ENCODE data around the gene AAR2.
A peak's percentile ranks its signal among the peaks of the same experiment; 100 is the strongest.

Gene AAR2

DNA sequence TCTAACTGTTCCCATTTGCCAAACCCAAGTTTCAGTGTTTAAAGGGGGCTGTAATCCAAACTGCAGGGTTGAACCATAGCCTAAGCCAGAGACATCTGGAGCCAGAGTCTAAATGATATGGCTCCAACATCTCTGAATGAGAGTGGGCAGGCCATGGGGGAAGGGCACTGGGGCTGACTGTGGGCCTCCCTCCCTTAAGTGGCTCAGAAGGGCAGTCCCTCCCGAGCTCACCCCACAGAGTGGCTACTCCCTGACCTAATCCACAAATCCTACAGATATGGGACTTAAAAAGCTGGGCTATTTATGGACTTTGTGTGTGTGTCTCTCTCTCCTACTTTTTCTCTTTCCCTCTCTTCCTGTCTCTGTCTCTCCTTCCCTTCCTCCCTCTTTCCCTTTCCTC is 35.8 kb upstream of the AAR2 start:
- POLR2A ChIA-PET, result no interaction called here

DNA sequence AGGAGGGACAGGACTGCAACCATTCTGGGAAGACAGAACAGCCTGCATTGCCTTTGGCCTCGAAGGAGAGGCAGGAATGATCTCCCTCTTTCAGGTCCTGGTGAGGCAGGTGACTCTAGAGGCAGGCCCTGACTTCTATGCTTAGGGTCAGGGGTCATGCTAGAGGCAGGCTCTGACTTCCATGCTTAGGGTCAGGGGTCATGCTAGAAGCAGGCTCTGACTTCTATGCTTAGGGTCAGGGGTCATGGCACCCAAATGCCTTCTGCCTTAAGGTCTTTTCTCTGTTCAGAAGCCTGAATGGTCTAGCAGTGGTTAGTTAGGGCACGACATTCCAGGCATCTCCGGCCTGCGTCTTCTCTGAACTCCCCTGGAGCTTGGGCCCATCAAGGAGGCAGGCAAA is 35.1 kb upstream of the AAR2 start:
- no peak for DNase-seq (ENCODE audit: low read depth, low spot score)
- no peak overlapping the region for H3K4me3 ChIP-seq (ENCODE audit: low read depth, low read length)
- TF ChIP-seq, protein P1, sequence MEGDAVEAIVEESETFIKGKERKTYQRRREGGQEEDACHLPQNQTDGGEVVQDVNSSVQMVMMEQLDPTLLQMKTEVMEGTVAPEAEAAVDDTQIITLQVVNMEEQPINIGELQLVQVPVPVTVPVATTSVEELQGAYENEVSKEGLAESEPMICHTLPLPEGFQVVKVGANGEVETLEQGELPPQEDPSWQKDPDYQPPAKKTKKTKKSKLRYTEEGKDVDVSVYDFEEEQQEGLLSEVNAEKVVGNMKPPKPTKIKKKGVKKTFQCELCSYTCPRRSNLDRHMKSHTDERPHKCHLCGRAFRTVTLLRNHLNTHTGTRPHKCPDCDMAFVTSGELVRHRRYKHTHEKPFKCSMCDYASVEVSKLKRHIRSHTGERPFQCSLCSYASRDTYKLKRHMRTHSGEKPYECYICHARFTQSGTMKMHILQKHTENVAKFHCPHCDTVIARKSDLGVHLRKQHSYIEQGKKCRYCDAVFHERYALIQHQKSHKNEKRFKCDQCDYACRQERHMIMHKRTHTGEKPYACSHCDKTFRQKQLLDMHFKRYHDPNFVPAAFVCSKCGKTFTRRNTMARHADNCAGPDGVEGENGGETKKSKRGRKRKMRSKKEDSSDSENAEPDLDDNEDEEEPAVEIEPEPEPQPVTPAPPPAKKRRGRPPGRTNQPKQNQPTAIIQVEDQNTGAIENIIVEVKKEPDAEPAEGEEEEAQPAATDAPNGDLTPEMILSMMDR (IDR thresholded peaks at IDR 0.05; ENCODE audit: insufficient read depth, low read length, missing control alignments), result no peak
- POLR2A ChIA-PET, result no interaction called here
- CTCF ChIA-PET, result interaction anchor here (0.7 to 52.9 kb wide), 17 partner anchors 2 to 659 kb away, joined by 3 to 940 read pairs (median 13); partner anchors contain the start of genes EPB41L1, ERGIC3 and SCAND1

More for the DNA sequence above, 35.8 kb upstream of the AAR2 start:
- TF ChIP-seq, protein P1 (IDR thresholded peaks at IDR 0.05; ENCODE audit: insufficient read depth, low read length, missing control alignments), result no peak
- CTCF ChIA-PET, result interaction anchor here (0.6 to 52.9 kb wide), 15 partner anchors 3 to 659 kb away, joined by 3 to 940 read pairs (median 8); partner anchors contain the start of genes EPB41L1, ERGIC3 and SCAND1
- no peak for DNase-seq (ENCODE audit: low read depth, low spot score)
- H3K4me3 ChIP-seq (ENCODE audit: low read depth, low read length), result no peak overlapping the region

DNA sequence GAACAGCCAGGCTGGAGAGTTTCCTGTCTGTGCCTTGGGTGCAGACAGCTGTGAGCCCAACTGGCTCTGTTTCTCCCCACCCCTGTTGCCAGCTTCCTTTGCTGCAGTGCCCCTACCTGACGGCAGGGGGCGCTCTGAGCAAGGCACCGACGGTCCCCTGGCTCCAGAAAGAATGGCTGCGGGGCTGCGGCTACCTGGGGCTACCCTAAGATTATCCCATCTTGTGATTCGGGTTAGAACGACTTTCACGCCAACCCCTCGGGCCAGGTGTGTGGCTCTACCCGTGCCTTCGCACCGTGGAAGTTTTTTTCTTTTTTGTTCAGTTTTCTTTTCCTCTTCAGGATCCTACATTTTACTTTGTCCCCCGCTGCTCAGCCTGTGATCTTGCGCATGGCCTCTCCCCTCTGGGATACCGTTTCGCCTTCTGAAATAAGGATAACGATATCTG is 33.4 kb upstream of the AAR2 start:
- H3K4me3 ChIP-seq (ENCODE audit: low read depth, low read length), result no peak overlapping the region
- CTCF ChIA-PET, result interaction anchor here (0.6 to 52.9 kb wide), 45 partner anchors 0 to 716 kb away, joined by 3 to 940 read pairs (median 4); partner anchors contain the start of genes AAR2, EPB41L1 and SCAND1
- DNase-seq (ENCODE audit: low read depth, low spot score), result no peak
- TF ChIP-seq, protein P1 (IDR thresholded peaks at IDR 0.05; ENCODE audit: insufficient read depth, low read length, missing control alignments), result peak; percentile 98
- POLR2A ChIA-PET, result no interaction called here

DNA sequence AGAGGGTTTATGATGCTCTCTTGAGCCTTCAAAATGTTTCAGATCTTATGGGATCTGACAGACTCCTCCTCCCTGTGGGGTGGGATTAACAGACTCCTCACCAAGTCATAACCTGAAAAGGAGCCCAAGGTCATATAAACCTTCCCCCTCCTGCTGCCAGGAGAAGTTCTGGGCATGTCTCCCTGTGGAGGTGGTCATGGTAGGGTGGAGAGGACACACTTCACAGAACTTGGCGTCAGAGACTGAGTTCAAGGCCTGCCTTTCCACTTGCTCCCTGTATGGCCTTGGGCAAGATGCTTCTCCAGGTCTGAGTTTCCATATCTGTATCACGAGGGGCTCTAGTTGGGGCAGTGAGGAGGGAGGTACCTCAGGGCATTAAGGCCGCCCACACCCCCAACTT is 32.4 kb upstream of the AAR2 start:
- no peak for DNase-seq (ENCODE audit: low read depth, low spot score)
- ChIA-PET POLR2A (no interaction called here), CTCF (interaction anchor here (0.8 to 52.9 kb wide), 10 partner anchors 1 to 716 kb away, joined by 3 to 940 read pairs (median 16); partner anchors contain the start of gene EPB41L1)
- TF ChIP-seq, protein P1 (IDR thresholded peaks at IDR 0.05; ENCODE audit: insufficient read depth, low read length, missing control alignments), result no peak
- H3K4me3 ChIP-seq (ENCODE audit: low read depth, low read length), result no peak overlapping the region

DNA sequence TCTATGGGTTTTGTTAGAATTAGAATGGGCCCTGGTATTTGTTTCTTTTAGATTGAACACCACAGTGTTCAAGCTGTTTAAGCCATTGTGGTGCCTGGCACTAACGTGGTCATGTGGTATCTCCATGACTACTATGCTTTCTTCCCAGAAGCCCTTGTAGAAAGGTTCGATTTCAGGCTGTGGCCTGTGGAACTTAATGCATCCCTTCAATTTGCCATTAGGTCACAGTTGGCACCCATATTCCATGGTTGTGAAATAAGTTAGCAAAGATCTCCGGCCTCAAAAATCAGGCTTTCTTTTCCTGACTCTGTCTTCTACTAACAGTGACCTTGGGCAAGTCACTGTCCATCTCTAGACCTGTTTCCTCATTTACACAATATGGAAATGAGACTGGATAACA is 31.3 kb upstream of the AAR2 start:
- DNase-seq (ENCODE audit: low read depth, low spot score), result no peak
- H3K4me3 ChIP-seq (ENCODE audit: low read depth, low read length), result no peak overlapping the region
- TF ChIP-seq, protein P1 (IDR thresholded peaks at IDR 0.05; ENCODE audit: insufficient read depth, low read length, missing control alignments), result no peak
- ChIA-PET CTCF (interaction anchor here (1.0 to 23.4 kb wide), 4 partner anchors 11 to 233 kb away, joined by 3 to 940 read pairs (median 58); partner anchors contain the start of gene EPB41L1), POLR2A (no interaction called here)

DNA sequence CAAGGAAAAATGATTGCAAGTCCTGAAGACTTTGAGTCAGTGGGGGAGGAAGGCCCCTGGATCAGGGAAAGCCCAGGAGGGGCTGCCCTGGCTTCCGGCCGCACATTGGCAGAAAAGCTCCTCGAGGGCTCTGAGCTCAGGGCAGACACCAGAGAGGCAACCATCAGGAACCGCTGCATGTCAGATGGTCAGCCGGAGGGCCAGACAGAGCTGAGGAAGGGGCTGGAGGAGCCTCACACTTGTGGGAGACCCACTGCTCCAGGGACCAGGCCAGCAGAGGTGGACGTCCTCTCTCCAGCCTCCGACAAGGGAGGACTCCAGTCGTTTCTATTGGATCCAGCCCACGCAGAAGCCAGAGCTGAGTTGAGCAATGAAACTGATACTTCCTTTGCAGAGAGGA is 30.2 kb upstream of the AAR2 start:
- CTCF ChIA-PET, result interaction anchor here (0.8 to 23.4 kb wide), 5 partner anchors 10 to 233 kb away, joined by 3 to 940 read pairs (median 3); partner anchors contain the start of gene EPB41L1
- no peak overlapping the region for H3K4me3 ChIP-seq (ENCODE audit: low read depth, low read length)
- no peak for DNase-seq (ENCODE audit: low read depth, low spot score)
- POLR2A ChIA-PET, result no interaction called here
- TF ChIP-seq, protein P1 (IDR thresholded peaks at IDR 0.05; ENCODE audit: insufficient read depth, low read length, missing control alignments), result no peak

All from AG04449 (cell line).